Smooth muscle cell (in vitro differentiated cells): Measurements from ENCODE around the gene MSMB. TPM values are rescaled to one million over a fixed set of nuclear protein-coding genes. Genes with fewer than 3 reads are reported as not detected.

Source experiments
- DNase-seq: peaks from one replicate; lab custom pipeline; 2025; ENCODE audit not compliant: unreplicated experiment; lab: John Stamatoyannopoulos, UW
- H2AFZ ChIP-seq: fragments of 200-600 bp; sonication (generic); 2 replicates; pipeline ENCODE4 v1.6.0; 2016; ENCODE audit warnings: antibody characterized with exemption, low read depth, mild to moderate bottlenecking
- H3F3A ChIP-seq: fragments of 200-600 bp; sonication (generic); 2 replicates; pipeline ENCODE4 v1.6.0; 2017; ENCODE audit warnings: antibody characterized with exemption, low read depth
- H3K27ac ChIP-seq: fragments of 200-600 bp; sonication (generic); 2 replicates; pipeline ENCODE4 v1.5.1; 2016; ENCODE audit warnings: low read depth, mild to moderate bottlenecking
- H3K27me3 ChIP-seq: fragments of 200-600 bp; sonication (generic); 2 replicates; pipeline ENCODE4 v1.6.1; 2016; ENCODE audit warnings: low read depth, mild to moderate bottlenecking
- H3K36me3 ChIP-seq: fragments of 200-600 bp; sonication (generic); 2 replicates; pipeline ENCODE4 v1.5.1; 2016; ENCODE audit warnings: low read depth
- H3K4me1 ChIP-seq: fragments of 200-600 bp; sonication (generic); 2 replicates; pipeline ENCODE4 v1.5.1; 2016; ENCODE audit warnings: low read depth
- H3K4me2 ChIP-seq: fragments of 200-600 bp; sonication (generic); 2 replicates; pipeline ENCODE4 v1.6.0; 2016; ENCODE audit warnings: mild to moderate bottlenecking
- H3K4me3 ChIP-seq: fragments of 200-600 bp; sonication (generic); 2 replicates; pipeline ENCODE4 v1.5.1; 2016; ENCODE audit warnings: mild to moderate bottlenecking
- H3K79me2 ChIP-seq: fragments of 200-600 bp; sonication (generic); 2 replicates; pipeline ENCODE4 v1.6.0; 2016; ENCODE audit warnings: low read depth, mild to moderate bottlenecking
- H3K9ac ChIP-seq: fragments of 200-600 bp; sonication (generic); 2 replicates; pipeline ENCODE4 v1.6.0; 2016; ENCODE audit warnings: low read depth
- H3K9me3 ChIP-seq: fragments of 200-600 bp; sonication (generic); replicated peaks from 2 replicates; pipeline ENCODE4 v1.5.1; 2016; ENCODE audit warnings: low read depth
- H4K20me1 ChIP-seq: fragments of 200-600 bp; sonication (generic); 2 replicates; pipeline ENCODE4 v1.6.0; 2016; ENCODE audit warnings: low read depth
- CTCF ChIP-seq: fragments of 200-600 bp; sonication (generic); IDR thresholded peaks from 2 replicates; pipeline ENCODE4 v1.5.1; 2017; ENCODE audit warnings: borderline replicate concordance, mild to moderate bottlenecking, antibody characterized with exemption; ENCODE audit not compliant: insufficient read depth, poor library complexity, severe bottlenecking
- WGBS: methylation state at CpG from one replicate; pipeline ENCODE4 v1.1.7; 2016; ENCODE audit warnings: low lambda C conversion rate; 5-methylcytosine and 5-hydroxymethylcytosine counted together
- polyA plus RNA-seq: library from polyadenylated mRNA; unstranded; fragments of >200 nt; fragmentation: Nextera tagmentation; extraction: Ambion mirVana; gene quantifications from 2 replicates; pipeline ENCODE4 v1.2.1, GENCODE V29; 2016
- total RNA-seq: library from RNA; depleted of rRNA; stranded (reverse); fragments of >200 nt; gene quantifications from 2 replicates; pipeline ENCODE4 v1.2.3, GENCODE V29; 2014

Gene MSMB
- total and polyA plus RNA-seq, 2 experiments from 2014 or later: 0.50 TPM; not detected in 1

DNA sequence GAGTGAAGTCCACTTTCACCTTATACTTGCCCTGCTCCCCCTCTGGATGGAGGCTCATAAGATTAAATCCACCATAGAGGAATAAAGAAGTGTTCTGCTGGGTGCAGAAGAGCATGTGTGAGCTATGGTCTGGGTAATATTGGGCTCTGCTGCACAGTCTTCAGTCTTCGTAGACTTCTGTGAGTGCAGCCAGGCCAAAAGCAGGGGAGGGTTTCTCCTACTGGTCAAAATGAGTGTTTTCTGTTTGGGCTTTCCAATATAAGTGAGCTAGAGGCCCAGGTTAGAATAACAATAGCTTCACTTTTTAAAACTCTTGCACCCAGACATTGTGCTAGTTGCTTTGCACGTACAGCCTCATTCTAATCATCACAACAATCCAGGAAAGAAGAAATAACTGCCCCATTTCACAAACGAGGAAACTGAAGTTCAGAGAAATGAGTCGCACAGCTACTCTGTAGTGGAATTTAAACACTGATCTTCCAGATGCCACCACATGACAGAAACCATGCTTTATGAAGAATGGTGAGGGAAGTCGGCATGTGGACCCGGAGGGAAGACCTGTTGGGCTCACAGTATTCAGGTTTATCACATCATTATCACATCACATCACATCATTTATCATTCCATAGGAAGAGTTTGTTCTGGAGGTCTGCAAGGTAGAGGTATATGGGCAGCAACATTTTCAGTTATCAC lies 23.8 kb upstream of the MSMB start:
- no peak for TF ChIP-seq CTCF
- H2AFZ ChIP-seq: no peak overlapping the region
- no peak overlapping the region for H3K27ac ChIP-seq
- no peak overlapping the region for H3K4me2 ChIP-seq
- H4K20me1 ChIP-seq: no peaks in the 10 kb centered on the region
- H3K9ac ChIP-seq: no peak overlapping the region
- H3K79me2 ChIP-seq: no peaks in the 10 kb centered on the region
- H3F3A ChIP-seq: no peaks in the 10 kb centered on the region
- H3K9me3 ChIP-seq: no peaks in the 10 kb centered on the region
- H3K36me3 ChIP-seq: no peaks in the 10 kb centered on the region
- no peaks in the 10 kb centered on the region for H3K27me3 ChIP-seq
- WGBS: 33% methylated on average over 6 of the region's 6 CpGs
- no peaks in the 10 kb centered on the region for H3K4me1 ChIP-seq
- no peak overlapping the region for H3K4me3 ChIP-seq
- no peak for DNase-seq

GRCh38 chr10:46068905-46069304 lies 22.8 kb upstream of the MSMB start:
- WGBS: 83% methylated on average over 2 of the region's 2 CpGs
- Histone ChIP-seq H3K9me3 (no peaks in the 10 kb centered on the region), H3K4me1 (no peaks in the 10 kb centered on the region), H3K27ac (no peak overlapping the region), H2AFZ (no peak overlapping the region), H3K79me2 (no peaks in the 10 kb centered on the region), H3K9ac (no peak overlapping the region), H3K27me3 (no peaks in the 10 kb centered on the region), H3F3A (no peaks in the 10 kb centered on the region), H3K36me3 (no peaks in the 10 kb centered on the region), H4K20me1 (no peaks in the 10 kb centered on the region), H3K4me2 (no peak overlapping the region), H3K4me3 (no peak overlapping the region)
- DNase-seq: no peak
- no peak for TF ChIP-seq CTCF

DNA sequence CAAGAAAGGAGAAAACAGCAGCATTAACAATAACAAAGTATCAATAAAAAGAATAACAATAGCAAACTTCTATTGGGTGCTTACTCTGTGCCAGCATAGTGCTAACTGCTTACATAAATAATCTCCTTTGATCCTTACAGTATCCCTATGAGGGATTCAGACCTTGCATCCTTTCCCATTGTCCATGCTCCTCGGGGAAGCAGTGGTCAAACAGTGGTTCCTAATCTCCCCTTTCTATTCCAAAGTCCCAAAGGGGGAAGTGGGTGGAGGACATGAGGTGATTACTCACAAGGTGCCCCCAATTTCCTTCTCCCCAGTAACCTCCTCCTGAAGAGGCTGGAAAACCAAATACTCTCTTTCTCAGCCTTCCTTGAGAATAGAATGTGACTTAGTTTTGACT lies 22.0 kb upstream of the MSMB start:
- Histone ChIP-seq H3K27ac (no peak overlapping the region), H3K9me3 (no peaks in the 10 kb centered on the region), H3K4me2 (no peak overlapping the region), H3K9ac (no peak overlapping the region), H4K20me1 (no peaks in the 10 kb centered on the region), H3K4me3 (no peak overlapping the region), H3K27me3 (no peaks in the 10 kb centered on the region), H3K4me1 (no peaks in the 10 kb centered on the region), H3F3A (no peaks in the 10 kb centered on the region), H3K79me2 (no peaks in the 10 kb centered on the region), H2AFZ (no peak overlapping the region), H3K36me3 (no peaks in the 10 kb centered on the region)
- TF ChIP-seq CTCF: no peak
- no peak for DNase-seq
- WGBS: 87% methylated on average over 1 of the region's 1 CpG

DNA sequence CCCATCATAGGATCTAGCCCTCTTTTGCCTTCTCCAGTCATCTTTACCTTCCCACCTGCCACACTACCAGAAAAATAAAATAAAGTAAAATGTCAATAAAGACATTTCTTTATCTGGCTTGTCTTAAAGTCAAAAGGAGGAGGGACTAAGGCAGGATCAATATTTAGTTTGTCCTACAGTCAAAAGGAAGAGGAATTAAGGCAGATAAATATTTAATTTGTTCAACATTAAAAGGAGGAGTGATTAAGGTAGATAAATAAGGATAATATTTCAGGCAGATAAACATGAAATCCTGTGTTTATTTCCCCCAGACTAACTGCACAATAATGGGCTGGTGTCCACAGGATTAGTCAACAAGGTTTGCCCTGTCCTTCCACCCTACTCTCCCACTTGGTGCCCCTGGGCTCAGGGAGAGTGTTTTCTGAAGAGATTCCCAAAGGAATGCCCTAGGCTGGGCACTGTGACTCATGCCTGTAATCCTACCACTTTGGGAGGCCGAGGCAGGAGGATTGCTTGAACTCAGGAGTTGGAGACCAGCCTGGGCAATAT lies 18.3 kb upstream of the MSMB start:
- Histone ChIP-seq H3K9me3 (no peaks in the 10 kb centered on the region), H3K4me3 (no peak overlapping the region), H3K4me2 (no peak overlapping the region), H3K79me2 (no peaks in the 10 kb centered on the region), H3K4me1 (no peaks in the 10 kb centered on the region), H3K27ac (no peak overlapping the region), H4K20me1 (no peaks in the 10 kb centered on the region), H2AFZ (no peak overlapping the region), H3K36me3 (no peaks in the 10 kb centered on the region), H3K27me3 (no peaks in the 10 kb centered on the region), H3F3A (no peaks in the 10 kb centered on the region), H3K9ac (no peak overlapping the region)
- DNase-seq: no peak
- 86% methylated on average over 1 of the region's 1 CpG for WGBS
- no peak for TF ChIP-seq CTCF
